ENCODE data around the gene MYH15.

DNA sequence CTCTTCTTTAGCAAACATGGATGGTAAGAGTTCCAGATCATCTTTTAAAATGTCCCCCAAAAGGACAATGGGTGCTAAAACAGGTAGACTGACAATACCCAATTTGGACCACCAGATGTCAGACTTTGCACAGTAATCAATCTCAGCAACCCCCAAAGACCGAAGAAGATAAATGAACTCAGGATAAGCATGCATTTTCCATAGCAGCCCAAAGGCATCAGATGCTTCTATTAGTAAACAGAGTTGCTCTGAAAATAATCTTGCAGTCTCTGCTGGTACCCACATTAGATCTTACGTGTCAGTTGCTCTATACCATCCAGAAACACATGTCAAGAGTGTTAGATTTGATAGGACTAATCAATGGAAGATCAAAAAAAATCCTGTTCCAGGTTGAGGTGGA lies 20.6 kb downstream of the MYH15 start:
- TF ChIP-seq, protein P1, sequence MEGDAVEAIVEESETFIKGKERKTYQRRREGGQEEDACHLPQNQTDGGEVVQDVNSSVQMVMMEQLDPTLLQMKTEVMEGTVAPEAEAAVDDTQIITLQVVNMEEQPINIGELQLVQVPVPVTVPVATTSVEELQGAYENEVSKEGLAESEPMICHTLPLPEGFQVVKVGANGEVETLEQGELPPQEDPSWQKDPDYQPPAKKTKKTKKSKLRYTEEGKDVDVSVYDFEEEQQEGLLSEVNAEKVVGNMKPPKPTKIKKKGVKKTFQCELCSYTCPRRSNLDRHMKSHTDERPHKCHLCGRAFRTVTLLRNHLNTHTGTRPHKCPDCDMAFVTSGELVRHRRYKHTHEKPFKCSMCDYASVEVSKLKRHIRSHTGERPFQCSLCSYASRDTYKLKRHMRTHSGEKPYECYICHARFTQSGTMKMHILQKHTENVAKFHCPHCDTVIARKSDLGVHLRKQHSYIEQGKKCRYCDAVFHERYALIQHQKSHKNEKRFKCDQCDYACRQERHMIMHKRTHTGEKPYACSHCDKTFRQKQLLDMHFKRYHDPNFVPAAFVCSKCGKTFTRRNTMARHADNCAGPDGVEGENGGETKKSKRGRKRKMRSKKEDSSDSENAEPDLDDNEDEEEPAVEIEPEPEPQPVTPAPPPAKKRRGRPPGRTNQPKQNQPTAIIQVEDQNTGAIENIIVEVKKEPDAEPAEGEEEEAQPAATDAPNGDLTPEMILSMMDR (conservative IDR thresholded peaks at IDR 0.05; ENCODE audit: low read length): peak; percentile 91
- no peak for TF ChIP-seq EZH2phosphoT487 (IDR thresholded peaks at IDR 0.05; ENCODE audit: borderline replicate concordance, low read depth, low read length)

Measured in OCI-LY7 (cell line).